Thymus (tissue), 14 donors: Measurements from ENCODE around the gene YJU2. TPM values are rescaled to one million over a fixed set of nuclear protein-coding genes. Genes with fewer than 3 reads are reported as not detected.

Source experiments
- DNase-seq, 9 donors: peaks; one replicate each; pipeline ENCODE4 v3.0.0-alpha.2; 2013; ENCODE audit warnings: low spot score in 9 of 9, low read depth in 6 of 9, missing footprints in 1 of 9
- H3K27ac ChIP-seq, 2 donors: one replicate each; pipeline ENCODE4 v1.5.1; 2013; ENCODE audit warnings: control low read depth in 1 of 2, low read depth in 1 of 2, low read length in 1 of 2, mild to moderate bottlenecking in 1 of 2, moderate library complexity in 1 of 2
- H3K27me3 ChIP-seq, 2 donors: one replicate each; pipeline ENCODE4 v1.5.1; 2013; ENCODE audit warnings: low read length in 1 of 2; ENCODE audit not compliant: control insufficient read depth in 2 of 2, insufficient read depth in 1 of 2
- H3K36me3 ChIP-seq, 2 donors: one replicate each; pipeline ENCODE4 v1.5.1; 2013; ENCODE audit warnings: low read length in 1 of 2, mild to moderate bottlenecking in 1 of 2, moderate library complexity in 1 of 2; ENCODE audit not compliant: control insufficient read depth in 2 of 2, insufficient read depth in 2 of 2
- H3K4me1 ChIP-seq, 2 donors: one replicate each; pipeline ENCODE4 v1.5.1; 2013; ENCODE audit warnings: low read length in 2 of 2; ENCODE audit not compliant: control insufficient read depth in 2 of 2, insufficient read depth in 2 of 2
- H3K4me3 ChIP-seq, 2 donors: one replicate each; pipeline ENCODE4 v1.5.1; 2013; ENCODE audit warnings: low read length in 2 of 2, control low read depth in 1 of 2, mild to moderate bottlenecking in 1 of 2
- H3K9me3 ChIP-seq, 2 donors: one replicate each; pipeline ENCODE4 v1.5.1; 2013; ENCODE audit warnings: low read length in 1 of 2, mild to moderate bottlenecking in 1 of 2; ENCODE audit not compliant: control insufficient read depth in 2 of 2, insufficient read depth in 1 of 2
- WGBS: extraction: QIAGEN DNeasy Blood & Tissue Kit; methylation state at CpG from one replicate; pipeline ENCODE4 v1.1.7; 2013; 5-methylcytosine and 5-hydroxymethylcytosine counted together
- long read RNA-seq, 10 donors: transcript quantifications; one replicate each; lab custom pipeline, GENCODE V29; 2026
- polyA plus RNA-seq: library from polyadenylated mRNA; stranded (reverse); fragments of 200-250 nt; gene quantifications from one replicate; pipeline ENCODE4 v1.2.3, GENCODE V29; 2013
- total RNA-seq: library from RNA; stranded (reverse); fragments of 120-200 nt; gene quantifications from one replicate; pipeline ENCODE4 v1.2.4, GENCODE V29; 2013
- donor health status: healthy.

YJU2 gene
- 22.6 TPM for total RNA-seq
- polyA plus RNA-seq: 26.8 TPM
- long read RNA-seq, donor 1: 0 reads
- long read RNA-seq, donor 2, transcript YJU2-201 (8 exons, 1,434 nt): major isoform, 14 of 392 reads
- long read RNA-seq, donor 2, partial matches to known transcripts: 356 of 392 reads
- long read RNA-seq, donor 2, other reads (novel, unspliced or antisense): 22 of 392 reads
- long read RNA-seq, donor 3, transcript YJU2-201 (8 exons, 1,434 nt): major isoform, 10 of 136 reads
- long read RNA-seq, donor 3, partial matches to known transcripts: 94 of 136 reads
- long read RNA-seq, donor 3, other reads (novel, unspliced or antisense): 32 of 136 reads
- long read RNA-seq, donor 4, partial matches to known transcripts: 85 of 87 reads
- long read RNA-seq, donor 4, other reads (novel, unspliced or antisense): 0 of 87 reads
- long read RNA-seq, donor 5, transcript YJU2-201 (8 exons, 1,434 nt): major isoform, 14 of 159 reads
- long read RNA-seq, donor 5, partial matches to known transcripts: 145 of 159 reads
- long read RNA-seq, donor 5, other reads (novel, unspliced or antisense): 0 of 159 reads
- long read RNA-seq, donor 6, transcript YJU2-201 (8 exons, 1,434 nt): major isoform, 6 of 6 reads
- long read RNA-seq, donor 6, partial matches to known transcripts: 0 of 6 reads
- long read RNA-seq, donor 6, other reads (novel, unspliced or antisense): 0 of 6 reads
- long read RNA-seq, donor 7, partial matches to known transcripts: 61 of 73 reads
- long read RNA-seq, donor 7, other reads (novel, unspliced or antisense): 9 of 73 reads
- long read RNA-seq, donor 8, partial matches to known transcripts: 0 of 1 reads
- long read RNA-seq, donor 8, other reads (novel, unspliced or antisense): 0 of 1 reads
- long read RNA-seq, donor 9, transcript YJU2-201 (8 exons, 1,434 nt): major isoform, 7 of 7 reads
- long read RNA-seq, donor 9, partial matches to known transcripts: 0 of 7 reads
- long read RNA-seq, donor 9, other reads (novel, unspliced or antisense): 0 of 7 reads
- long read RNA-seq, donor 10, partial matches to known transcripts: 113 of 178 reads
- long read RNA-seq, donor 10, other reads (novel, unspliced or antisense): 61 of 178 reads

DNA sequence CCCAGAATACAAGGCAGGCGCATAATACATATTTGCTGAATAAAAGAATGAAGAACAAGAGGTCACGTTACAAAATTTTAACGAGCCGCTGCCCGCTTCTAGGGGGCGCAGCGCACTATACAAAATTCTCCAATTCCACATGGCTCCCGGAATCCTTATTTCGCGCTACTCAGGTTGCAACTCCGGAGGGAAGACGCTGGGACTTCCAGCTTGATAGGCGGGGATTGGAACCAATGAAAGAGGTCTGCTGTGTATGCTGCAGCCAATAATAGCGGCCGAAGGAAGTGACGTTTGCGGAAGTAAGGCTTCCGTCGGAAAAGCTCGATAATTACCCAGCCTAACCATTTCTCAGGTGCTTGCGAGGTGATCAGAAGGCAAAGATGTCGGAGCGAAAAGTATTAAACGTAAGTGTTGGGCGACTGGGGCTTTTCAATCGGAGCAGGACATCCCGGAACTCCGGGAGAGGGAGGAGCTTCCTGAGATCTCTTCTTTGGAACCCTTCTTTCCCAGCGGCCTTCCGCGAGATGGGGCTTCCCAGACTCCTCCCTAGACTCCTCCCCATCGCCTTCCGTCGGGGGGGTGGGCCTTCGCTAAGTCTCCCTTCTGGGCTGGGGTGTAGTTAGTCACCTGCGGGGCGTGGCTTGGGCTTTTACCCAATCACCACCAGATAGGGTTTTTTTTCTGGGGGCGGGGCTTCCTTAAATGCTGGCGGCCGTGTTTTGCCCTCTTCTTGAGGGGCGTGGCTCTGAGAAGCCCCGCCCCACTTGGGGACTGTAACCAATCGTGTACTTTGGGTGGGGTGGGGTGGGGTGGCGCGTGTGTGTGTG, at the start of gene YJU2:
Gene YJU2 (plus strand): TSS at position 314 of the 827 bp plus-strand sequence. CDS start 67 bp downstream, at position 381.
- H3K27me3 ChIP-seq: no peaks in the 10 kb centered on the region
- peak within 1 kb of the TSS; percentile 63 to 73 for H3K4me3 ChIP-seq
- peak; percentile 97 to 100 (median 99) for DNase-seq
- under 1% methylated on average over 45 of the region's 45 CpGs for WGBS
- H3K4me1 ChIP-seq: peaks cover 4 to 17% of the 10 kb centered on the region in 2 donors
- peaks cover 0 to 5% of the 10 kb centered on the region in 2 donors for H3K9me3 ChIP-seq
- H3K27ac ChIP-seq: peak within 1 kb of the TSS; percentile 99
- peaks cover 31% of the 10 kb centered on the region in 2 donors for H3K36me3 ChIP-seq

DNA sequence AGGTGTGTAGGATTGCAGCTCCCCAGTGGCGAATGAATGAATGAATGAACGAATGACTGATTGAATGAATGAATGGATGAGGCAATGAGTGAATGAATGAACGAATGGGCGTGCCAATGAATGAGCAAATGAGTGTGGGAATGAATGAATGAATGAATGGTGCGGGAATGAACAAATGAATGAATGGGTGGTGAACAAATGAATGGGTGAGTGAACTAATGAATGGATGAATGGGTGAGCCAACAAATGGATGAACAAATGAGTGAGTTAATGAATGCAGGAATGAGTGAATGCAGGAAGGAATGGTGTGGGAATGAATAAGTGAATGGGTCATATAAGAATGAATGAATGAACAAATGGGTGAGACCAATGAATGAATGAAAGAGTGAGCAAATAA, 49.7 kb upstream of the YJU2 start:
- Histone ChIP-seq H3K4me1 (no peaks in the 10 kb centered on the region), H3K36me3 (no peaks in the 10 kb centered on the region), H3K27me3 (peaks cover 21 to 58% of the 10 kb centered on the region in 2 donors), H3K9me3 (peaks cover 0 to 1% of the 10 kb centered on the region in 2 donors), H3K27ac (no peak overlapping the region), H3K4me3 (no peak overlapping the region)
- WGBS: 87% methylated on average over 5 of the region's 5 CpGs
- no peak for DNase-seq

DNA sequence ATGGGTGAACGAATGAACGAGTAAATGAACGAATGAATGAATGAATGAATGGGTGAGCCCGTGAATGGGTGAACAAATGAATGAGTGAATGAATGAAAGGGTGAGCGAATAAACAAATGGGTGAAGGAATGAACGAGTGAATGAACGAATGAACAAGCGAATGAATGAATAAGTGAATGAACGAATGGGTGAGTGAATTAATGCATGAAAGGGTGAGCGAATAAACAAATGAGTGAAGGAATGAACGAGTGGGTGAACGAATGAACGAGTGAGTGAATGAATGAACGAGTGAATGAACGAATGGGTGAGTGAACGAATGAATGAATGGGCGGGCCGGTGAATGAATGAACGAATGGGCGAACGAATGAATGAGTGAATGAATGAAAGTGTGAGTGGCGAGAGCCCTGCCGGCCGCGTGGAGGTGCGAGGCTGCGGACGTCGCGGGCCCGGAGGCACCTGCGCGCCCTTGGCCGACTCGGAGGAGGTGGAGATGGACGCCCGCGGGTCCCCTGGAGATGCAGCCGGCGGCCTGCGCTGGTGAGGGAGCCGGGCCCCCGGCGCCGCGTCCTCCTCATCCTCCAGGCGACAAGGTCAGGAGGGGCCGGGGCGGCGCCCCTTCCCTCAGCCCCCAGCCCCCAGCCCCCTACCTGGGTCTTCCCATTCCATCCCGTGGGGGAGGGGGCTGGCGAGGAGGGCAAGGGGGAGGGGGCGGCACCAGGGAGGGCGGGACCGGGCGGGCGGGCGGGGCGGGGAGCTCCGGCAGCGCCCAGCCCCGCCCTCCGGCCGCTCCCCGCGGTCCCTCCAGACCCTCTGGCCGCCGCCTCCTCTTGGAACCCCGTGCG, 49.0 kb upstream of the YJU2 start:
- H3K36me3 ChIP-seq: no peaks in the 10 kb centered on the region
- WGBS: 18% methylated on average over 66 of the region's 70 CpGs
- no peak overlapping the region for H3K27ac ChIP-seq
- no peak overlapping the region for H3K4me3 ChIP-seq
- H3K9me3 ChIP-seq: peaks cover 0 to 1% of the 10 kb centered on the region in 2 donors
- no peak for DNase-seq
- peaks cover 21 to 61% of the 10 kb centered on the region in 2 donors for H3K27me3 ChIP-seq
- no peaks in the 10 kb centered on the region for H3K4me1 ChIP-seq

DNA sequence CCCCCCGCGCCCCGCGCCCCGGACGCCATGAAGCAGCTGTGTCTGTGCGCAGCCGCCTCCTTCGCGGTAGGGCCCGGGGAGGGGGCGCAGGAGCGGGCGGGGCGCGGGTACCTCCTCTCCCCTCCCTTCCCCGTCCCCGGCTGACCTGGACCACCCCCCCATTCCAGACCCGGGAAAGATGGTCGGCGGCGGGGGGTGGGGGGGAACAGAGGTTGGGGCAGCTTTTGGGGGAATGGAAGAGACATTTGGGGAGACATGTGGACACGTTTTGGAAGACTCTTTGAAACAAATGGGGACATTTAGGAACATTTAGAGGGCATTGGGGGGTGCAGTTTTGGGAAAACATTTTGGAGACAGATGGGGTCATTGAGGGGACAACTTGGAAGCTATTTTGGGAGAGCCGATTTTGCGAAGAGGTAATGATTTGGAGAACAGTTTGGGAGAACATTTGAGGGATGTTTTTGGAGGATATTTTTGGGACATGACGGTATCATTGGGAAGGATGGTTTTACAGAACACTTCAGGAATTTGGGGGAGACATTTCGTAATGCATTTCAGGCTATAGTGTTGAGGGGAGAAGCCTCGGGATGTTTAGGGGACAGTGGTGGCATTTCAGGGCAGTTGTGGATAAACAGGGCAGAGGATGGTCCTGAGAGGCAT, 48.3 kb upstream of the YJU2 start:
- WGBS: 14% methylated on average over 28 of the region's 28 CpGs
- H3K27ac ChIP-seq: no peak overlapping the region
- H3K4me1 ChIP-seq: no peaks in the 10 kb centered on the region
- no peak for DNase-seq
- H3K4me3 ChIP-seq: no peak overlapping the region
- H3K27me3 ChIP-seq: peaks cover 21 to 59% of the 10 kb centered on the region in 2 donors
- H3K9me3 ChIP-seq: peaks cover 0 to 1% of the 10 kb centered on the region in 2 donors
- H3K36me3 ChIP-seq: no peaks in the 10 kb centered on the region

DNA sequence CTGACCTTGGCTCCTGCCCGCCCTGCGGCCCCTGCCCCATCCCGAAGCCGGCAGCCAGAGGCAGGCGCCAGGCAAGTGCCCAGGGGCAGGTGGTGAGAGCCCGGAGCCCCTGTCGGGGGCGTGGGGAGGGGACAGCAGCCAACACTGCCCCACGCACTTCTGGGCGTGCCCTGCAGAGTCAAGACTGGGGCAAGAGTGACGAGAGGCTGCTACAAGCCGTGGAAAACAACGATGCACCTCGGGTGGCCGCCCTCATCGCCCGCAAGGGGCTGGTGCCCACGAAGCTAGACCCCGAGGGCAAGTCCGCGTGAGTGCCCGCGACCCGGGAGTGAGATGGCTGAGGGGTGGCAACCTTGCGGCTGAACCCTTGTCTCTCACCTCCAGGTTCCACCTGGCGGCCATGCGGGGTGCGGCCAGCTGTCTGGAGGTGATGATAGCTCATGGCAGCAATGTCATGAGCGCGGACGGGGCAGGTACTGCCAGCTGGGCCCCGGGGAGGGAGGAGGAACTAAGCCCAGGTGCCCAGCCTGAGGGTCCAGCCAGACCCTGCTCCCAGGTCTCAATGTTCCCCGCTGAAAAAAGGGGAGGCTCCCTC, 47.1 kb upstream of the YJU2 start:
- Histone ChIP-seq H3K27me3 (peaks cover 21 to 57% of the 10 kb centered on the region in 2 donors), H3K9me3 (no peaks in the 10 kb centered on the region), H3K4me3 (no peak overlapping the region), H3K36me3 (no peaks in the 10 kb centered on the region), H3K27ac (no peak overlapping the region), H3K4me1 (no peaks in the 10 kb centered on the region)
- WGBS: 75% methylated on average over 33 of the region's 33 CpGs
- no peak for DNase-seq

DNA sequence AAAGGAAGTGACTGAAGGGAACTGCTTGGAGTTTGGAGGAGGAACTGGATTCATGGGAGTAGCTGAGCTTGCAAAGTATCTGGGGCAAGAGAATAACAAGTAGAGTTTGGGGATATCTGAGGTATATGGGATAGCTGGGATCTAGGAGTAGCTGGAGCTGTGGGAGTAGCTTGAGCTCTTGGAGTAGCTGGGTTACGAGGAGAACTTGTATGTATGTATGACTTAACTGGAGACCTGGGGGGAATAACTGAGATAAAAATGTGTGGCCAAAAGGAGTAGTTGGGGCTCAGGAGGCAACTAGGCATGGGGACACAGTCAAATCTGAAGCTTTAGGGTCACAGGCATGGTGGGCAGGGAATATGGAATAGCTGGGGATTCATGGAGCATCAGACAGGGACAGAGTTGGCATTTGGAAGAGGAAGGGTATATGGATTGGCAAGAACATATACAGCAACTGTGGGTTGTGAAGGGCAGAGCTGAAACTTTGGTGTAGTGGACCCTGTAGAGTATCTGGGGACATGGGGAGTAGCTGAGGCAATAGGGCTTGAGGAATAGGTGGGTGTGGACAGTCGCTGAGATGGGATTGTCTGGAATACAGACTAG, 45.8 kb upstream of the YJU2 start:
- no peak for DNase-seq
- Histone ChIP-seq H3K4me1 (no peaks in the 10 kb centered on the region), H3K4me3 (no peak overlapping the region), H3K27me3 (peaks cover 21 to 50% of the 10 kb centered on the region in 2 donors), H3K36me3 (no peaks in the 10 kb centered on the region), H3K27ac (no peak overlapping the region), H3K9me3 (no peaks in the 10 kb centered on the region)
- WGBS: 92% methylated on average over 2 of the region's 2 CpGs

DNA sequence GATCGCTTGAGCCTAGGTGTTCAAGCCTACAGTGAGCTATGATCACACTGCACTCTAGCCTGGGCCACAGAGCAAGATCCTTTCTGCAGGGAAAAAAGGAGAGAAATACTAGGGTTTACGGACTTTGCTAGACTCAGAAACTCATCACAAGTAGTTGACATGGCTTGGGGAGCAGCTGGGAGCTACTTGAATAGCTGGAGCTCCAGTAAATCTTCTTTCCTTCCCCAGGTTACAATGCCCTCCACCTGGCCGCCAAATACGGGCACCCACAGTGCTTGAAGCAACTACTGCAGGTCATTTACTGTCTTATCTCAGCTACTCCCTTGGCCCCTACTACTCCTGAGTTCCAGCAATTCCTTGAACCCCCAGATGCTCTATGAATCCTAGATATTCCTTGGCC, 45.1 kb upstream of the YJU2 start:
- H3K4me3 ChIP-seq: no peak overlapping the region
- no peak overlapping the region for H3K27ac ChIP-seq
- no peak for DNase-seq
- 93% methylated on average over 4 of the region's 4 CpGs for WGBS
- H3K9me3 ChIP-seq: no peaks in the 10 kb centered on the region
- H3K4me1 ChIP-seq: no peaks in the 10 kb centered on the region
- peaks cover 21 to 45% of the 10 kb centered on the region in 2 donors for H3K27me3 ChIP-seq
- H3K36me3 ChIP-seq: no peaks in the 10 kb centered on the region
